HG02943 (cell line): ENCODE data around the gene PHOSPHO2.
"Not testable (repeated sequence)": the region's sequence is repeated elsewhere in the genome, so short reads cannot be mapped to it uniquely, and the experiment has no call there.

Experiments
- ATAC-seq: cut with Tn5 transposase; IDR thresholded peaks from one replicate; pipeline ENCODE4 v1.9.1; 2021; ENCODE audit warnings: mild to moderate bottlenecking, low read depth, moderate library complexity; ENCODE audit not compliant: unreplicated experiment

PHOSPHO2 gene

GRCh38 chr2:169683425-169684134, 10.7 kb upstream of the PHOSPHO2 start:
- no peak for ATAC-seq

DNA sequence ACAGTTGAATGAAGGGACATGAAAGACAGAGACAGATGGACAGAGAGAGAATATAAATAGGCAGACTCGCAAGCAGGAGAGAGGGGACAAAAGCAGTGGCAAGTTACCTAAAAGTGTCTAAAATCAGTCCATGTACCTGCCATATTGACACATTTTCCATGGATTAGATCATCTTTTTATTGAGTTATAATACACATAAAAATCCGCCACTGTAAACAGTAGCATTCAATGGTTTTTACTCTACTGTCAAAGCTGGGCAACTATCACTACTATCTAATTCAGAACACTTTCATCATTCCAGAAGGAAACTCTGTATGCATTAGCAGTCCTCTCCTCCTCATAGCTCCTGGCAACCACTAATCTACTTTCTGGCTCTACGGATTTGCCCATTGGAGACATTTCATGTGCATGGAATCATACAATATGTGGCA, 10.1 kb upstream of the PHOSPHO2 start:
- ATAC-seq, result no peak

GRCh38 chr2:169684712-169685111, 9.6 kb upstream of the PHOSPHO2 start:
- ATAC-seq, result not testable (repeated sequence)

GRCh38 chr2:169686825-169687224, 7.4 kb upstream of the PHOSPHO2 start:
- ATAC-seq, result not testable (repeated sequence)

DNA sequence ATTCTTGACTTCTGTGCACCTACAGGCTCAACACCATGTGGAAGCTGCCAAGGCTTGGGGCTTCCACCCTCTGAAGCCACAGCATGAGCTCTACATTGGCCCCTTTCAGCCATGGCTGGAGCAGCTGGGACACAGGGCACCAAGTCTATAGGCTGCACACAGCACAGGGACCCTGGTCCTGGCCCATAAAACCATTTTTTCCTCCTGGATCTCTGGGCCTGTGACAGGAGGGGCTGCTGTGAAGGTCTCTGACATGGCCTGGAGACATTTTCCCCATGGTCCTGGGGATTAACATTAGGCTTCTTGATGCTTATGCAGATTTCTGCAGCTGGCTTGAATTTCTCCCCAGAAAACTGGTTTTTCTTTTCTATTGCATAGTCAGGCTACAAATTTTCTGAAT, 6.3 kb upstream of the PHOSPHO2 start:
- not testable (repeated sequence) for ATAC-seq

DNA sequence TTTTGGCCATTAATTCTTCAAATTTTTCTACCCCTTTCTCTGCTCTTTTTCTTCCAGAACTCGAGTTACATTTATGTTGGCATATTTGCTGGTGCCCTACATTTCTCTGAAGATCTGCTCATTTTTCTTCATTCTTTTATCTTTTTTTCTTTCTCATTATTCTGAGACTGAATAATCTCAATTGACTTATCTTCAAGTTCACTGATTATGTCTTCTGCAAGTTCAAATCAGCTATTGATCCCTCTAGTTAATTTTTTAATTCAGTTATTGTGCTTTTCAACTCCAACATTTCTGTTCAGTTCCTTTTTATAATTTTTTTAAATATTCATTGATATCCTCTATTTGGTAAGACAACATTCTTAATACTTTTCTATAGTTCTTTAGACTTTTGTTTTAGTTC, 3.3 kb upstream of the PHOSPHO2 start:
- no peak for ATAC-seq

DNA sequence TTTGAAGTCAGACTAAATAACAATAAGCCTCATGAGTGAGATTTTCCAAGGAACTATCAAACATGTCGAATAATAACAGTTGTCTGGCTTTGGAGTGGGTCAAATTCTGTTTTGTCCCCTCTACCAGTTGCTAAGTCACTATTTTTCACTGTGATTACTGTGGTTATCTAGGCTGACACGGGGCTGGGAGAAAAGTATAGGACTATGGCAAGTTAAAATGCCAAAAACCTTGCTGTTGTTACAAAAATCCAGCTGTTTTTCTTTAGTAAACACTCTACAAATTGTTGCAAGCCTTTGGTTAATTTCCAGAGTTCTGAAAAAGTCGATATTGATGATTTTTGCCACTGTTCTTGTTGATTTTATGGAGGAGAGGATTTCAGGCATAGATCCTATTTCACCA, 1.6 kb upstream of the PHOSPHO2 start:
- ATAC-seq, result no peak

- ATAC-seq, result no peak
These were observed 909 bp upstream of the PHOSPHO2 start for GRCh38 chr2:169693360-169693759.

- ATAC-seq, result no peak
These were observed 608 bp downstream of the PHOSPHO2 start for GRCh38 chr2:169694894-169695260.

- no peak for ATAC-seq
These were observed 2.1 kb downstream of the PHOSPHO2 start for GRCh38 chr2:169696381-169696780.

DNA sequence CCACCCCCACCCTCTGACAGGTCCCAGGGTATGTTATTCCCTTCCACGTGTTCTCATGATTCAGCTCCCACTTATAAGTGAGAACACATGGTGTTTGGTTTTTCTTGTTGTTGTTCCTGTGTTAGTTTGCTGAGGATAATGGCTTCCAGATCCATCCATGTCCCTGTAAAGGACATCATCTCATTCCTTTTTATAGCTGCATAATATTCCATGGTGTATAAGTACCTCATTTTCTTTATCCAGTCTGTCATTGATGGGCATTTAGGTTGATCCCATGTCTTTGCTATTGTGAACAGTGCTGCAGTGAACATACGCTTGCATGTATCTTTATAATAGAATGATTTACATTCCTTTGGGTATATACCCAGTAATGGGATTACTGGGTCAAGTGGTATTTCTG, 4.9 kb downstream of the PHOSPHO2 start:
- not testable (repeated sequence) for ATAC-seq

- ATAC-seq, result no peak
These were observed 8.7 kb downstream of the PHOSPHO2 start for GRCh38 chr2:169702996-169703395.

DNA sequence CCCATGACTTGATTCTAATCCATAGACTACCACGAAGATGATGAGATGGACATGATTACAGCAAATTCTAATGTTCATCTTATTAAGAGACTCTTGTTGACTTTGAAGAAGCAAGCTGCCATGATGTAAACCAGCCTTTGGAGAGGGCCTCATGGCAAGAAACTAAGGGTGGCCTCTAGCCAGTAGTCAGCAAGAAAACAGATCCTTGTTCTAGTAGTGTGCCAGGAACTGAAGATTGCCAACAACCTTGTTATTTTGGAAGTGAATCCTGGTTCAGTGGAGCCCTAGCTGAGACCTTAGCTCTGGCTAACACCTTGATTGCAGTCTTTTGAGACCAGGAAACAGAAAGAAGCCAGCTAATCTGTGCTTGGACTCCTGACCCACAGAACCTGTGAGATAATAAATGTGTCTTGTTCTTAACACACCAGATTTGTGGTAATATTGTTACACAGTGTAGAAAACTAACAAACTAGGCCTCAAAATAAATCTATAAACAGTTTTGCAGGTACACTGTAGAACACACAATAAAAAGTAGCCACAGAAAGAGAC, 10.0 kb downstream of the PHOSPHO2 start:
- ATAC-seq, result no peak

DNA sequence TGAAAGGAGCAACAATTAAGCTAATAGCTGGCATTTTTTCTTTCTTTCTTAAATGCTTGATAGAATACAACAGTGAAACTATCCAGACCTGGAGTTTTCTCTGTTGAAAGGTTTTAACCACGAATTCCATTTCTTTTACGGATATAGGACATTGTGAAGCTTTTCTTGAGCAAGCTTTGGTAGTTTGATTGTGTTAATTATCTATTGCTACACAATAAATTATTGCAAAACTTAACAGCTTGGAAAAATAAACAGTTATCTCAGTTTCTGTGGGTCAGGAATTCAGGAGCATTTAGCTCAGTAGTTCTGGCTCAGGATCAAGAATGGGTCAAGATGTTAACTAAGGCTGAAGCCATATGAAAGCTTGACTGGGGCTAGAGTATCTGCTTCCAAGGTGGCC, 11.7 kb downstream of the PHOSPHO2 start:
- ATAC-seq, result no peak

DNA sequence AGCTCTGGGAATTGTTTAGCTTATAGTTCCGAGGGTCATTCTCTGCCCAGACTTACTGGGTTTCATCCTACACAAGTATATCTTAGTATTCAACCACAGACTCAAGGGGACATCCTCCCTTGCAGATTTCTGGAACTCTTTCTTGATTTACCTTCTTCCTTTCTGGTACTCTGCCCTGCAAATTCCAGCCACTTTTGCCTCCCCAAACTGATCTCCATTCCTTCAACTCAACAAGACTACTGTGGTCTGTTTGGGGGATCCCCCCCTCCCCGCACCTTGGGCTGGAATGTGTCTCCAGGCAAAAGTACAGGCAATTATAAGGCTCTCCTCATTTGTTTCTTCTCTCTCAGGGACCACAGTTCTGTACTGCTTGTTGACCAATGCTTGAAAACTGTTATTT, 13.4 kb downstream of the PHOSPHO2 start:
- no peak for ATAC-seq

GRCh38 chr2:169709331-169709730, 15.1 kb downstream of the PHOSPHO2 start:
- no peak for ATAC-seq

DNA sequence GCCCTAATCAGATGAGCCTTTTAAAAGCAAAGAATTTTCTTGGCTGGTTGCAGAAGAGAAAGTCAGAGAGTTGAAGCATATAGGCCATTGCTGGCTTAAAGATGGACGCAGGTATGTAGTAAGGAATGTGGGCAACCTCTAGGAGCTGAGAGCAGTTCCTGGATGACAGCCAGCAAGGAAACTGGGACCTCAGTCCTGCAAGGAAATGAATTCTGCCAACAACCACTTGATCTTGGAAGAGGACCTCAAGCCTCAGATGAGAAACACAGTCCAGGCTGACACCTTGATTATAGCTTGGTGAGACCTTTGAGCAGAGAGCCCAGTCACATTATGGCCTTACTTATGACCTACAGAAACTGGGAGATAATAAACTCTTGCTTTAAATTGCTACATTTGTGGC, 15.7 kb downstream of the PHOSPHO2 start:
- no peak for ATAC-seq

- ATAC-seq, result no peak
These were observed 17.7 kb downstream of the PHOSPHO2 start for GRCh38 chr2:169711751-169712509.

DNA sequence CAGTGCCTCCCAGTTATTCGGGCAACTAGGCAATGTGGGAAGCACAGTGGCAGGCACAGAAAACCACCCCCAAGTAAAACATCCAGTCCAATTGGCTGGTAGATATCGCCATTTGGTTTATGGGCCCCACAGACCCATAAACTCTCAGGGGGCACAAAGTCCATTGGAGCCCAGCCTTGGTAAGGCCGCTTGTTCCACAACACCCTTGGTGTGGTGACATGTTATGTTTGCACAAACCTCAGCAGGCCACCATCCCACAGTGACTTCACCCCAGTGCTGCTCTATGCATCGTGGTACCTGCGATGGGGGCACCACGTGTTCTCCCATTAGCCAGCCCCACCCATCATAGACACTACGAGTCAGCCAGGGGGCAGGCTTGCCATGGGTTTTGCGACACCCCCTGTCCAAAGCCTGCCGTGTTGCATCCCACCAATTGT, 18.5 kb downstream of the PHOSPHO2 start:
- no peak for ATAC-seq

GRCh38 chr2:169713331-169713730, 19.1 kb downstream of the PHOSPHO2 start:
- ATAC-seq, result no peak

DNA sequence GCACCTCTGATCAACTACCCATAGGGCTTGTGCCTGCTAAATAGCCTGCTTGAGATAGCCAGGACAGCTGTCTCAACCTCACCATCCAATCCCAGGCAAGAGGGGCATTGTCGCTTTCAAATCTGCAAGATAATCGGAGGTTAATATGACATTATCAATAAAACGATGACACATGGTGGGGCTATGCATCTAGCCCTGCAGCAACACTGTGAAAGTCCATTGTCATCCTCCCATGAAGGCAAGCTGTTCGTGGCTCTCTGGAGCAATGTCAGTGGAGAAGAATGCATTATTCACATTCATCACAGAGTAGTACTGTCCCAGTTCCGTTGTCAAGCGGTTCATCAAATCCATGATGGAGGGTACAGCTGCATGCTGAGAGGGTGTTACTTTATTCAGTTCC, 20.4 kb downstream of the PHOSPHO2 start:
- no peak for ATAC-seq
